WERI-Rb-1 (cell line): ENCODE data around the gene HDAC3.
"Not testable (repeated sequence)": the region's sequence is repeated elsewhere in the genome, so short reads cannot be mapped to it uniquely, and the experiment has no call there.

Source experiments
- DNase-seq: peaks from one replicate; pipeline ENCODE4 v3.0.0-alpha.2; 2020
- H3K27ac ChIP-seq: fragments of 250-450 bp; sonication (Bioruptor Pico); 2 replicates; pipeline ENCODE4 v1.5.1; 2020; ENCODE audit warnings: mild to moderate bottlenecking, moderate library complexity
- H3K27me3 ChIP-seq: fragments of 250-450 bp; sonication (Bioruptor Pico); 2 replicates; pipeline ENCODE4 v1.5.1; 2021; ENCODE audit warnings: mild to moderate bottlenecking, low read depth, moderate library complexity; ENCODE audit not compliant: insufficient read depth, severe bottlenecking
- H3K36me3 ChIP-seq: fragments of 250-450 bp; sonication (Bioruptor Pico); 2 replicates; pipeline ENCODE4 v1.5.1; 2020; ENCODE audit warnings: mild to moderate bottlenecking, moderate library complexity
- H3K4me3 ChIP-seq: 2 replicates; pipeline ENCODE4 v1.5.1; 2011; ENCODE audit warnings: low read depth, mild to moderate bottlenecking, control low read depth, low read length
- H3K9me3 ChIP-seq: fragments of 250-450 bp; sonication (Bioruptor Pico); 2 replicates; pipeline ENCODE4 v1.5.1; 2021; ENCODE audit warnings: mild to moderate bottlenecking, moderate library complexity; ENCODE audit not compliant: severe bottlenecking
- TF ChIP-seq, protein P1 (sequence below): IDR thresholded peaks from 2 replicates; pipeline ENCODE4 v1.5.1; 2011; ENCODE audit warnings: low read depth, mild to moderate bottlenecking, control low read depth, inconsistent platforms, low read length

The HDAC3 gene

DNA sequence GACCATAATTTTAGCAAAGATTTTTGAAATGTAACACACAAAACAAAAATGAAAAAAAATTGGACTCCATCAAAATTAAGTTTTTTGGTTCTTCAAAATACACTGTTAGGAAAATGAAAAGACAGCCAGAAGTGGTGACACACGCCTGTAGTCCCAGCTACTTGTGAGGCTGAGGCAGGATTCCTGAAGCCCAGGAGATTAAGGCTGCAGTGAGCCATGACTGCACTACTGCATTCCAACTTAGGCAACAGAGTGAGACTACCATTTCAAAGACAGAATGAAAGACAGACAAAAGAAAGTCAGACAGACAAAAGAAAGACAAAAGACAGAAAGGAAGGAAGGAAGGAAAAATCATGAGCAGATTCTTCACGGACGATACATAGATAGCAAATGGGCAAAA, 25.4 kb downstream of the HDAC3 start:
- no peak for DNase-seq

DNA sequence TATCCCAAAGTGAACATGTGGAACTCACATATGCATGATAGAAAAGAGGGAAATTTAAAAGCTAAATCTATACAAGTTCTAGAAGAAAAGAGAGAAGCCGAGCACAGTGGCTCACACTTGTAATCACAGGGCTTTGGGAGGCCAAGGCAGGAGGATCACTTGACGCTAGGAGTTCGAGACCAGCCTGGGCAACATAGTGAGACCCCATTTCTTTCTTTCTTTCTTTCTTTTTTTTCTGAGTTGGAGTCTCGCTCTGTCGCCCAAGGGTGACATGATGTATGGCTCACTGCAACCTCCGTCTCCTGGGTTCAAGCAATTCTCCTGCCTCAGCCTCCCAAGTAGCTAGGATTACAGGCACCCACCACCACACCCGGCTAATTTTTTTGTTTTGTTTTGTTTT, 26.7 kb downstream of the HDAC3 start:
- not testable (repeated sequence) for H3K27ac ChIP-seq, H3K27me3 ChIP-seq, DNase-seq, H3K36me3 ChIP-seq, H3K4me3 ChIP-seq, H3K9me3 ChIP-seq

More for the DNA sequence above, 25.4 kb downstream of the HDAC3 start:
- no peak overlapping the region for H3K4me3 ChIP-seq
- no peaks in the 10 kb centered on the region; the same call in 1 of the 2 replicates for H3K36me3 ChIP-seq
- TF ChIP-seq, protein P1, sequence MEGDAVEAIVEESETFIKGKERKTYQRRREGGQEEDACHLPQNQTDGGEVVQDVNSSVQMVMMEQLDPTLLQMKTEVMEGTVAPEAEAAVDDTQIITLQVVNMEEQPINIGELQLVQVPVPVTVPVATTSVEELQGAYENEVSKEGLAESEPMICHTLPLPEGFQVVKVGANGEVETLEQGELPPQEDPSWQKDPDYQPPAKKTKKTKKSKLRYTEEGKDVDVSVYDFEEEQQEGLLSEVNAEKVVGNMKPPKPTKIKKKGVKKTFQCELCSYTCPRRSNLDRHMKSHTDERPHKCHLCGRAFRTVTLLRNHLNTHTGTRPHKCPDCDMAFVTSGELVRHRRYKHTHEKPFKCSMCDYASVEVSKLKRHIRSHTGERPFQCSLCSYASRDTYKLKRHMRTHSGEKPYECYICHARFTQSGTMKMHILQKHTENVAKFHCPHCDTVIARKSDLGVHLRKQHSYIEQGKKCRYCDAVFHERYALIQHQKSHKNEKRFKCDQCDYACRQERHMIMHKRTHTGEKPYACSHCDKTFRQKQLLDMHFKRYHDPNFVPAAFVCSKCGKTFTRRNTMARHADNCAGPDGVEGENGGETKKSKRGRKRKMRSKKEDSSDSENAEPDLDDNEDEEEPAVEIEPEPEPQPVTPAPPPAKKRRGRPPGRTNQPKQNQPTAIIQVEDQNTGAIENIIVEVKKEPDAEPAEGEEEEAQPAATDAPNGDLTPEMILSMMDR = no peak
- no peaks in the 10 kb centered on the region for H3K27me3 ChIP-seq
- H3K27ac ChIP-seq = no peak overlapping the region
- no peaks in the 10 kb centered on the region for H3K9me3 ChIP-seq

DNA sequence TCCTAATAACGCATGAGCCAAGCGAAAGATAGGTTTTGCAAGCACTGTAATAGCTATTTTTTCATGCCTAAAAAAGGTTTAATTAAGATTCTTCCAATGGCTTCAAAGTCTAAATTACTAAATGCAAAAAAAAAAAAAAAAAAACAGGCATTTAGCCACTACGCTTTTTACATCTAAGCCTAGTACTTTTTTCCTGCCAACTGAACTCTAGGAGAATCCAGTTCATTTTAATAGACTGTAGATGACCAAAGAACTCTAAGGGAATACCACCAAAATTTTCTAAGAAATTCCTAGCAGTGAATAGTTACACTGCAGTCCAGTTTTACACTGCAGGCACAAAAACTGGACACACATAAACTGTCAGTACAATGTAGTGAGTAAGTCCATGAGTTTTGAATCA, 27.6 kb downstream of the HDAC3 start:
- TF ChIP-seq, protein P1 = no peak
- no peak for DNase-seq
- Histone ChIP-seq H3K27ac (no peak overlapping the region), H3K36me3 (no peaks in the 10 kb centered on the region; the same call in 1 of the 2 replicates), H3K27me3 (no peaks in the 10 kb centered on the region), H3K9me3 (no peaks in the 10 kb centered on the region), H3K4me3 (no peak overlapping the region)

DNA sequence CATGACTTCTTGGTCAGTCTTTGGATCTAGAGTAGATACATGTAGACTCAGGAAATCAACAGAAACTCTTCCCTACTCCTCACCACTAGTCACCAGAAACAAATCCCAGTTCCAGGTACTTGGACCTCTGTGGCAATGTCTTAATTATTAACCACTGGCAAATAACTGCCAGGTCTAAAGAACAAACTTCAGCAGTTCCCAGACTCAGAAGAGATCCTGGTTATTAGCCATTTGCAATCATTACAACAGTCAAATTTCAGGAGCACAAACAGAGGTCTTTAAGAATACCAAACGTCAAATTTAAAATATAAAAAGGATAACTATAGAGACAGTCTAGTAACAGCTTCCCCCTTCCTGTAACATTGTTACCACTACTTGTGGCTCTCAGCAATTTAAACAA, 28.1 kb downstream of the HDAC3 start:
- Histone ChIP-seq H3K9me3 (no peaks in the 10 kb centered on the region), H3K36me3 (no peaks in the 10 kb centered on the region; the same call in 1 of the 2 replicates), H3K27ac (no peak overlapping the region), H3K27me3 (no peaks in the 10 kb centered on the region), H3K4me3 (no peak overlapping the region)
- DNase-seq = no peak
- TF ChIP-seq, protein P1 = no peak

DNA sequence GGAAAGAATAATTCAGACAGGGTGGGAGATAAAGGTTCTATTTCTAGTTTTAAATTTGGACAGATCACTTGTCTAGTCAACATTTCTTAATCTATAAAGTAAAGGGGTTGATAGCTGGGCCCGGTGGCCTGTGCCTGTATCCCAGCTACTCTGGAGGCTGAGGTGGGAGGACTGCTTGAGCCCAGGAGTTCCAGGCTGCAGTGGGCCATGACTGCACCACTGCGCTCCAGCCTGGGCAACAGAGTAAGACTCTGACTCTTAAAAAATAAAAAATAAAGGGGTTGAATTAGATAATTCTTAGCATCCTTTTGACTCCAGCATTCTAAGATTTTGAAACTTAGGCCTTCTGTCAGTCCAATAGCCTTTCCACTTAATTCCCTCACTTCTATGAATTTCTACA, 28.6 kb downstream of the HDAC3 start:
- no peak for DNase-seq
- Histone ChIP-seq H3K27ac (no peak overlapping the region), H3K27me3 (no peaks in the 10 kb centered on the region), H3K4me3 (no peak overlapping the region), H3K36me3 (no peaks in the 10 kb centered on the region; the same call in 1 of the 2 replicates), H3K9me3 (no peaks in the 10 kb centered on the region)
- TF ChIP-seq, protein P1 = no peak

DNA sequence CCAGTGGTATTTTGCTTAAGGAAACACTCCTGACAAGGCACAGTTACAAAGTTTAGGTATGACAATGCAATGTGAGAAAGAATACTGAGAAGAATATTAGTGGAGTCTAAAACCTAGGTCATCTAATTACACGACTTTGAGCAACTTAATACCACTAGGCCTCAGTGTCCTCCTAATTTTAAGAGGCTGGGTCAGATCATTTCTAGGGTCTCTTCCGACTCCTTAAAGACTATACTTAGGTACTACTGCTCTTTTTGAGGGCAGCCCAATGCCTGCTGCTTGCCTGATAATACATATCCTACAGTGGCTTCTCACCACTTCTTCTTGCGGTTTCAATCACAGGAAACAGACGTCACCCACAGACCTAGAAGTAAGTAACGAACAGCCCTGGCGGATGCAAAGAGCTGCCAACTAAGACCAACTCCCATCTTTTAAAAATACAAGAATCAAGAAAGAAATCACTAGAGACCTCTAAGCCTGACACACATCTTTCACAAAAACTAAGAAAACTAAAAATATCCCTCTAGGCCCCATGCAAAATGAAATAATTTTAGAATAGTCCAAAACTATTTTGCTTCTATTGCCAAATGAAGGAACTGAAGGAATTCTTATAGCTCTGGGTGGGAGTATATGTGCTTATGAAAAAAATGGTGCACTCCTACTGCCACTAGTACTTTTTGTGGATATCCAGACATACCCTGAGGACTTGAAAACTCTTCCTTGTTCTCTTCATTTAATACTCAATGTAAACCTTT, 30.9 kb downstream of the HDAC3 start:
- TF ChIP-seq, protein P1 = no peak
- Histone ChIP-seq H3K9me3 (no peaks in the 10 kb centered on the region), H3K27me3 (no peaks in the 10 kb centered on the region), H3K27ac (no peak overlapping the region), H3K4me3 (no peak overlapping the region), H3K36me3 (no peaks in the 10 kb centered on the region)
- no peak for DNase-seq
